SK-N-SH treated with all-trans-retinoic acid at 6 μM for 48 hours (cell line): ENCODE measurements around the gene CPA2.

ENCODE experiments used
- ATAC-seq: fragments of 200-7000 bp; cut with Tn5 transposase; 3 replicates; pipeline ENCODE4 v1.9.1; 2020; ENCODE audit warnings: mild to moderate bottlenecking, moderate library complexity
- ARNTL ChIP-seq: fragments of 450-650 bp; formaldehyde crosslinking; IDR thresholded peaks from 2 replicates; pipeline ENCODE4 v1.5.0; 2020; ENCODE audit warnings: low read depth, mild to moderate bottlenecking, moderate library complexity, borderline replicate concordance
- CREB5 ChIP-seq: fragments of 250-450 bp; sonication (Bioruptor Pico); IDR thresholded peaks from 2 replicates; pipeline ENCODE4 v1.5.1; 2020; ENCODE audit warnings: low read depth, mild to moderate bottlenecking, moderate library complexity
- CSDC2 ChIP-seq: fragments of 250-450 bp; sonication (Bioruptor Pico); IDR thresholded peaks from 2 replicates; pipeline ENCODE4 v1.5.0; 2020; ENCODE audit warnings: mild to moderate bottlenecking, moderate library complexity
- ESRRG ChIP-seq: fragments of 250-450 bp; sonication (Bioruptor Pico); IDR thresholded peaks from 2 replicates; pipeline ENCODE4 v1.6.1; 2021; ENCODE audit warnings: mild to moderate bottlenecking
- ISL1 ChIP-seq: fragments of 250-450 bp; sonication (Bioruptor Pico); IDR thresholded peaks from 2 replicates; pipeline ENCODE4 v2.1.2; 2022; ENCODE audit warnings: mild to moderate bottlenecking, moderate library complexity
- OSR1 ChIP-seq: fragments of 250-450 bp; sonication (Bioruptor Pico); IDR thresholded peaks from 2 replicates; pipeline ENCODE4 v1.8.0; 2022; ENCODE audit warnings: moderate library complexity, mild to moderate bottlenecking, inconsistent platforms
- PATZ1 ChIP-seq: fragments of 250-450 bp; sonication (Bioruptor Pico); IDR thresholded peaks from 2 replicates; pipeline ENCODE4 v1.8.0; 2020; ENCODE audit warnings: mild to moderate bottlenecking, moderate library complexity, borderline replicate concordance
- POU6F1 ChIP-seq: fragments of 250-450 bp; sonication (Bioruptor Pico); IDR thresholded peaks from 2 replicates; pipeline ENCODE4 v1.8.0; 2021; ENCODE audit warnings: low read depth, mild to moderate bottlenecking, moderate library complexity, borderline replicate concordance
- PPARA ChIP-seq: fragments of 250-450 bp; sonication (Bioruptor Pico); IDR thresholded peaks from 2 replicates; pipeline ENCODE4 v1.5.0; 2020; ENCODE audit warnings: mild to moderate bottlenecking, borderline replicate concordance
- RARB ChIP-seq: fragments of 250-450 bp; sonication (Bioruptor Pico); IDR thresholded peaks from 2 replicates; pipeline ENCODE4 v1.8.0; 2021; ENCODE audit warnings: mild to moderate bottlenecking, moderate library complexity
- SNAI2 ChIP-seq: fragments of 250-450 bp; sonication (Bioruptor Pico); IDR thresholded peaks from 2 replicates; pipeline ENCODE4 v1.5.0; 2020; ENCODE audit warnings: mild to moderate bottlenecking, moderate library complexity
- TCF4 ChIP-seq: fragments of 250-450 bp; sonication (Bioruptor Pico); IDR thresholded peaks from 2 replicates; pipeline ENCODE4 v1.8.0; 2021; ENCODE audit warnings: mild to moderate bottlenecking, moderate library complexity, borderline replicate concordance
- TSHZ2 ChIP-seq: fragments of 250-450 bp; sonication (Bioruptor Pico); IDR thresholded peaks from 2 replicates; pipeline ENCODE4 v1.5.0; 2020; ENCODE audit warnings: mild to moderate bottlenecking, moderate library complexity
- ZC3H10 ChIP-seq: fragments of 250-450 bp; sonication (Bioruptor Pico); IDR thresholded peaks from 2 replicates; pipeline ENCODE4 v1.5.1; 2021; ENCODE audit warnings: mild to moderate bottlenecking, moderate library complexity
- ZFP30 ChIP-seq: fragments of 450-650 bp; formaldehyde crosslinking; IDR thresholded peaks from 2 replicates; pipeline ENCODE4 v1.5.0; 2022; ENCODE audit warnings: mild to moderate bottlenecking, moderate library complexity
- ZNF565 ChIP-seq: fragments of 450-650 bp; formaldehyde crosslinking; conservative IDR thresholded peaks from 2 replicates; pipeline ENCODE4 v1.5.0; 2020; ENCODE audit warnings: low read depth, mild to moderate bottlenecking, moderate library complexity
- ZNF8 ChIP-seq: fragments of 450-650 bp; formaldehyde crosslinking; IDR thresholded peaks from 2 replicates; pipeline ENCODE4 v1.5.0; 2020; ENCODE audit warnings: mild to moderate bottlenecking, moderate library complexity

Gene CPA2

GRCh38 chr7:130266258-130266960 is at the start of gene CPA2:
TSS of gene CPA2 (plus strand) at chr7:130266863. CDS start at chr7:130266882, 19 bp downstream.
- no peak for ATAC-seq
- TF ChIP-seq ZNF565 (CRISPR knock-in tag) (no peak), ARNTL (CRISPR knock-in tag) (no peak), TSHZ2 (no peak), CREB5 (CRISPR knock-in tag) (no peak), ISL1 (CRISPR knock-in tag) (0 out of 2 replicates have a peak, but pooled peaks have one; percentile 6)

GRCh38 chr7:130218806-130219620 is 47.6 kb upstream of the CPA2 start:
- TF ChIP-seq CREB5 (CRISPR knock-in tag) (no peak), TCF4 (CRISPR knock-in tag) (no peak), ZC3H10 (no peak), PATZ1 (CRISPR knock-in tag) (no peak), RARB (no peak), PPARA (CRISPR knock-in tag) (no peak), SNAI2 (no peak), ESRRG (CRISPR knock-in tag) (no peak), CSDC2 (no peak), ISL1 (CRISPR knock-in tag) (no peak), ZFP30 (CRISPR knock-in tag) (no peak), ZNF8 (CRISPR knock-in tag) (no peak), OSR1 (CRISPR knock-in tag) (no peak), ZNF565 (CRISPR knock-in tag) (no peak), TSHZ2 (no peak)
- TF ChIP-seq, all 23 proteins: peak for 0
- no peak for ATAC-seq

- no peak for ATAC-seq
- no peak for TF ChIP-seq ZNF565 (CRISPR knock-in tag)
- TF ChIP-seq POU6F1, result no peak
- TF ChIP-seq ZC3H10, result no peak
- TF ChIP-seq PPARA (CRISPR knock-in tag), result no peak
- TF ChIP-seq, all 23 proteins: peak for 0
These were observed 46.8 kb upstream of the CPA2 start for GRCh38 chr7:130219871-130220270.
